Astrocyte (in vitro differentiated cells and primary cell): ENCODE results near the gene HPN. TPM values are rescaled to one million over a fixed set of nuclear protein-coding genes. Genes with fewer than 3 reads are reported as not detected.

Experiments used
- DNase-seq: peaks from one replicate; pipeline ENCODE4 v3.0.0-alpha.2; 2010; ENCODE audit warnings: low read depth
- FAIRE-seq: peaks from 2 replicates; lab custom pipeline; 2011; peaks lifted over from hg19 to GRCh38; lab: Jason Lieb, UNC
- H2AFZ ChIP-seq: 2 replicates; pipeline ENCODE4 v1.6.0; 2012; ENCODE audit warnings: low read depth, low read length, inconsistent platforms
- H3K27ac ChIP-seq: 2 replicates; pipeline ENCODE4 v1.5.1; 2011; ENCODE audit warnings: low read depth, low read length, inconsistent platforms
- H3K27me3 ChIP-seq: 2 replicates; pipeline ENCODE4 v1.6.0; 2011; ENCODE audit warnings: low read length, inconsistent platforms; ENCODE audit not compliant: insufficient read depth
- H3K36me3 ChIP-seq: 2 replicates; pipeline ENCODE4 v1.5.1; 2011; ENCODE audit warnings: low read length, inconsistent platforms; ENCODE audit not compliant: insufficient read depth
- H3K4me1 ChIP-seq: 2 replicates; pipeline ENCODE4 v1.5.1; 2011; ENCODE audit warnings: low read length, inconsistent platforms; ENCODE audit not compliant: insufficient read depth
- H3K4me2 ChIP-seq: 2 replicates; pipeline ENCODE4 v1.6.0; 2012; ENCODE audit warnings: low read length, inconsistent platforms
- H3K4me3 ChIP-seq: 2 replicates; pipeline ENCODE4 v1.5.1; 2011; ENCODE audit warnings: low read depth, mild to moderate bottlenecking, low read length, inconsistent platforms; ENCODE audit not compliant: insufficient read depth
- H3K79me2 ChIP-seq: 2 replicates; pipeline ENCODE4 v1.6.0; 2012; ENCODE audit warnings: mild to moderate bottlenecking, low read length, inconsistent platforms; ENCODE audit not compliant: insufficient read depth
- H3K9ac ChIP-seq: 2 replicates; pipeline ENCODE4 v1.6.0; 2012; ENCODE audit warnings: mild to moderate bottlenecking, low read length, inconsistent platforms
- H3K9me3 ChIP-seq: 2 replicates; pipeline ENCODE4 v1.5.1; 2012; ENCODE audit warnings: low read depth, mild to moderate bottlenecking, low read length, inconsistent platforms; ENCODE audit not compliant: insufficient read depth
- H4K20me1 ChIP-seq: 2 replicates; pipeline ENCODE4 v1.6.0; 2012; ENCODE audit warnings: low read length, inconsistent platforms; ENCODE audit not compliant: insufficient read depth
- H3K27ac Mint-ChIP-seq: one replicate; pipeline ENCODE4 v1.8.0; 2021; ENCODE audit warnings: mild to moderate bottlenecking, mixed read lengths; ENCODE audit not compliant: unreplicated experiment
- H3K27me3 Mint-ChIP-seq: one replicate; pipeline ENCODE4 v1.8.0; 2021; ENCODE audit warnings: low read depth, mixed read lengths; ENCODE audit not compliant: unreplicated experiment
- H3K36me3 Mint-ChIP-seq: one replicate; pipeline ENCODE4 v1.8.0; 2021; ENCODE audit warnings: low read depth, mixed read lengths; ENCODE audit not compliant: unreplicated experiment
- H3K4me1 Mint-ChIP-seq: one replicate; pipeline ENCODE4 v1.8.0; 2021; ENCODE audit warnings: low read depth, mixed read lengths; ENCODE audit not compliant: unreplicated experiment
- H3K4me3 Mint-ChIP-seq: one replicate; pipeline ENCODE4 v1.8.0; 2021; ENCODE audit warnings: mild to moderate bottlenecking, moderate library complexity, mixed read lengths; ENCODE audit not compliant: unreplicated experiment
- H3K9me3 Mint-ChIP-seq: one replicate; pipeline ENCODE4 v1.8.0; 2021; ENCODE audit warnings: mild to moderate bottlenecking, mixed read lengths; ENCODE audit not compliant: unreplicated experiment
- CTCF ChIP-seq: IDR thresholded peaks from 2 replicates; pipeline ENCODE4 v1.5.1; 2011; ENCODE audit warnings: low read depth, mild to moderate bottlenecking, inconsistent platforms, low read length, moderate library complexity; ENCODE audit not compliant: insufficient read depth
- EZH2 ChIP-seq: IDR thresholded peaks from 2 replicates; pipeline ENCODE4 v1.6.1; 2012; ENCODE audit warnings: mild to moderate bottlenecking, low read length, inconsistent platforms; ENCODE audit not compliant: insufficient read depth
- total RNA-seq: library from RNA; stranded (reverse); gene quantifications from 2 replicates; pipeline ENCODE4 v1.2.1, GENCODE V29; 2021

HPN gene
- total RNA-seq, 1 donor from 2014 or later: 0.73 TPM

- no peaks in the 10 kb centered on the region for H3K27me3 ChIP-seq
- Mint-ChIP-seq H3K27ac (peak within 1 kb of the TSS; percentile 89), H3K4me3 (peak within 1 kb of the TSS; percentile 97), H3K9me3 (peaks cover 1% of the 10 kb centered on the region), H3K4me1 (peaks cover 17% of the 10 kb centered on the region), H3K27me3 (no peaks in the 10 kb centered on the region), H3K36me3 (peaks cover 2% of the 10 kb centered on the region)
- peaks cover 16% of the 10 kb centered on the region for H3K4me1 ChIP-seq
- peak within 1 kb of the TSS; percentile 89 for H3K4me2 ChIP-seq
- H3K36me3 ChIP-seq: peaks cover 3% of the 10 kb centered on the region
- DNase-seq (peak; percentile 74), FAIRE-seq (no peak)
- H4K20me1 ChIP-seq: peaks cover 38% of the 10 kb centered on the region
- TF ChIP-seq EZH2 (no peak), CTCF (no peak)
- peak within 1 kb of the TSS; percentile 94 for H3K27ac ChIP-seq
- peak within 1 kb of the TSS; percentile 77 for H2AFZ ChIP-seq
- H3K9me3 ChIP-seq: no peaks in the 10 kb centered on the region
- H3K9ac ChIP-seq: peak within 1 kb of the TSS; percentile 91
- H3K4me3 ChIP-seq: peak within 1 kb of the TSS; percentile 89
- peaks cover 47% of the 10 kb centered on the region for H3K79me2 ChIP-seq
Observed at GRCh38 chr19:34999498-35000337, 41.8 kb upstream of the HPN start, which contains the start of gene GRAMD1A. Gene GRAMD1A (plus strand): TSS chr19:35000323. CDS start chr19:35000479, 156 bp downstream.

- no peak for DNase-seq
- Histone ChIP-seq H3K9ac (peak overlapping the region; percentile 91), H3K79me2 (peaks cover 50% of the 10 kb centered on the region), H3K27me3 (no peaks in the 10 kb centered on the region), H3K9me3 (no peaks in the 10 kb centered on the region), H3K27ac (peak overlapping the region; percentile 26), H3K4me2 (peak overlapping the region; percentile 89), H4K20me1 (peaks cover 44% of the 10 kb centered on the region), H3K4me3 (peak overlapping the region; percentile 33), H3K36me3 (peaks cover 3% of the 10 kb centered on the region), H2AFZ (no peak overlapping the region), H3K4me1 (peaks cover 16% of the 10 kb centered on the region)
- no peaks in the 10 kb centered on the region for H3K27me3 Mint-ChIP-seq
- peaks cover 17% of the 10 kb centered on the region for H3K4me1 Mint-ChIP-seq
- TF ChIP-seq CTCF: no peak
- H3K27ac Mint-ChIP-seq: no peak overlapping the region
- H3K9me3 Mint-ChIP-seq: no peaks in the 10 kb centered on the region
- H3K36me3 Mint-ChIP-seq: peaks cover 2% of the 10 kb centered on the region
- no peak overlapping the region for H3K4me3 Mint-ChIP-seq
- no peak for FAIRE-seq
Observed at GRCh38 chr19:35000338-35000646, 41.2 kb upstream of the HPN start.
